GM21529 (cell line): ENCODE measurements around the gene CD3D.

Experiments
- ATAC-seq: cut with Tn5 transposase; IDR thresholded peaks from one replicate; pipeline ENCODE4 v1.9.1; 2021; ENCODE audit not compliant: unreplicated experiment

CD3D gene

GRCh38 chr11:118342503-118343161 lies at the start of gene CD3D:
Gene CD3D (minus strand): TSS chr11:118342705. CDS start chr11:118342607, 98 bp downstream.
- no peak for ATAC-seq

GRCh38 chr11:118383657-118384056 lies 41.2 kb upstream of the CD3D start:
- ATAC-seq, result no peak

GRCh38 chr11:118382954-118383353 lies 40.4 kb upstream of the CD3D start:
- no peak for ATAC-seq

GRCh38 chr11:118380571-118380970 lies 38.1 kb upstream of the CD3D start:
- no peak for ATAC-seq

- ATAC-seq, result no peak
Measured at GRCh38 chr11:118379497-118379896, 37.0 kb upstream of the CD3D start.

- ATAC-seq, result no peak
Measured at GRCh38 chr11:118375978-118376377, 33.5 kb upstream of the CD3D start.

- no peak for ATAC-seq
Measured at GRCh38 chr11:118374729-118375128, 32.2 kb upstream of the CD3D start.

- no peak for ATAC-seq
Measured at GRCh38 chr11:118373871-118374270, 31.4 kb upstream of the CD3D start.

- no peak for ATAC-seq
Measured at GRCh38 chr11:118373263-118373662, 30.8 kb upstream of the CD3D start.

- no peak for ATAC-seq
Measured at GRCh38 chr11:118370774-118371173, 28.3 kb upstream of the CD3D start.

- ATAC-seq, result no peak
Measured at GRCh38 chr11:118366287-118366686, 23.8 kb upstream of the CD3D start.

GRCh38 chr11:118364956-118365615 lies 22.6 kb upstream of the CD3D start:
- no peak for ATAC-seq

GRCh38 chr11:118359295-118359958 lies 16.9 kb upstream of the CD3D start, which contains the start of gene UBE4A:
Gene UBE4A (plus strand): TSS chr11:118359600. CDS start chr11:118365081, 5,481 bp downstream.
- ATAC-seq, result peak; percentile 96

GRCh38 chr11:118358071-118358470 lies 15.6 kb upstream of the CD3D start:
- no peak for ATAC-seq

- ATAC-seq, result no peak
Measured at GRCh38 chr11:118353084-118353710, 10.7 kb upstream of the CD3D start.

- no peak for ATAC-seq
Measured at GRCh38 chr11:118349475-118349874, 7.0 kb upstream of the CD3D start.

- no peak for ATAC-seq
Measured at GRCh38 chr11:118343981-118344515, 1.5 kb upstream of the CD3D start, which contains the start of gene CD3G. Gene CD3G (plus strand): TSS chr11:118344344. CDS start chr11:118344424, 80 bp downstream.

- no peak for ATAC-seq
Measured at GRCh38 chr11:118343248-118343647, 743 bp upstream of the CD3D start.

- ATAC-seq, result no peak
Measured at GRCh38 chr11:118341815-118342489, 553 bp downstream of the CD3D start.

- no peak for ATAC-seq
Measured at GRCh38 chr11:118341261-118341660, 1.2 kb downstream of the CD3D start.

GRCh38 chr11:118340449-118340848 lies 2.1 kb downstream of the CD3D start:
- no peak for ATAC-seq
